ENCODE measurements around the gene WDR70. TPM values are rescaled to one million over a fixed set of nuclear protein-coding genes. Genes with fewer than 3 reads are reported as not detected.
"Not testable (repeated sequence)": the region's sequence is repeated elsewhere in the genome, so short reads cannot be mapped to it uniquely, and the experiment has no call there.

Gene WDR70
- total RNA-seq, 4 donors from 2014 or later: 20.0 to 60.0 (median 23.0) TPM

DNA sequence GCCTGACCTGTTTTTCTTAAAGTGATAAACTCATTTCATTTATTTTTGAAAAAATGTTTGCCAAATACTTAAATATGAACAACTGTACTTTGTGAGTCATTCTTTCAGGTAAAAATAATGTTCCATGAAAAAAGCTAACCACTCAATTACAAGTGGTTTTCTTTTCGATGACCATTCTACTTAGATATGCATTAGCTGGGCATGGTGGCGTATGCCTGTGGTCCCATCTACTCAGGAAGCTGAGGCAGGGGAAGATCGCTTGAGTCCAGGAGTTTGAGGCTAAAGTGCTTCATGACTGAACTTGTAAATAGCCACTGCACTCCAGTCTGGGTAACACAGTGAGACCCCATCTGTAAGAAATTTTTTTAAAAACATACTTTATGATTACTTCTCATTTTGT lies 4.0 kb upstream of the WDR70 start:
- TF ChIP-seq POLR2AphosphoS5 (IDR thresholded peaks at IDR 0.05): no peak
- TF ChIP-seq POLR2A (IDR thresholded peaks at IDR 0.05): no peak
- TF ChIP-seq EP300 (IDR thresholded peaks at IDR 0.05): no peak
- no peak for TF ChIP-seq CTCF (IDR thresholded peaks at IDR 0.05)
- no peak for DNase-seq (ENCODE audit: low spot score in 2 of 2)
- Histone ChIP-seq H3K27me3 (no peaks in the 10 kb centered on the region), H3K9me3 (no peaks in the 10 kb centered on the region), H3K4me3 (no peak overlapping the region), H3K27ac (no peak overlapping the region), H3K36me3 (no peaks in the 10 kb centered on the region), H3K4me1 (peaks cover 10% of the 10 kb centered on the region)
- 92% methylated on average over 3 of the region's 3 CpGs for WGBS

GRCh38 chr5:37378066-37378465 lies 1.1 kb upstream of the WDR70 start:
- not testable (repeated sequence) for DNase-seq (ENCODE audit: low spot score in 2 of 2); H3K4me3 ChIP-seq; H3K9me3 ChIP-seq; H3K4me1 ChIP-seq; H3K27ac ChIP-seq; H3K27me3 ChIP-seq
- WGBS: 91% methylated on average over 12 of the region's 12 CpGs
- H3K36me3 ChIP-seq: peaks cover 14% of the 10 kb centered on the region

DNA sequence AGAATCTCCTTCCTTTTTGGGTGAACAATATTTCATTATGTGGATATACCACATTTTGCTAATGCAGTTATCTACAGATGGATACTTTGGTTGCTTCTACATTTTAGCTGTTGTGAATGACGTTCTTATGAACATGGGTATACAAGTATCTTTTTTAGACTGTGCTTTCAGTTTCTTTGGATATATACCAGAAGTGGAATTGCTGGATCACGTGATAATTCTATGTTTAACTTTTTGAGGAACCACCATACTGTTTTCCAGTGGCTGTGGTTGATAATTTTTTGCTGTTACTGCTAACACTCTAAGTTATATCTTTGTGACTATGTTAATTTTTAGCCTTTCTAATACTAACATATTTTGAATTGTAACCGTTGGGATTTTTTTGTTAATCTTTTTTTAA lies 12.5 kb downstream of the WDR70 start:
- 84% methylated on average over 3 of the region's 3 CpGs for WGBS
- no peaks in the 10 kb centered on the region for H3K27me3 ChIP-seq
- H3K9me3 ChIP-seq: no peaks in the 10 kb centered on the region
- H3K4me3 ChIP-seq: no peak overlapping the region
- no peak overlapping the region for H3K27ac ChIP-seq
- TF ChIP-seq CTCF (IDR thresholded peaks at IDR 0.05) (no peak), EP300 (IDR thresholded peaks at IDR 0.05) (no peak), POLR2AphosphoS5 (IDR thresholded peaks at IDR 0.05) (no peak), POLR2A (IDR thresholded peaks at IDR 0.05) (no peak)
- no peak for DNase-seq (ENCODE audit: low spot score in 2 of 2)
- no peaks in the 10 kb centered on the region for H3K4me1 ChIP-seq
- peaks cover 58% of the 10 kb centered on the region for H3K36me3 ChIP-seq

GRCh38 chr5:37396352-37396751 lies 17.2 kb downstream of the WDR70 start:
- 86% methylated on average over 5 of the region's 5 CpGs for WGBS
- Histone ChIP-seq H3K27me3 (no peaks in the 10 kb centered on the region), H3K9me3 (no peaks in the 10 kb centered on the region), H3K4me3 (no peak overlapping the region), H3K36me3 (peaks cover 76% of the 10 kb centered on the region), H3K27ac (no peak overlapping the region), H3K4me1 (no peaks in the 10 kb centered on the region)
- no peak for DNase-seq (ENCODE audit: low spot score in 2 of 2)
- TF ChIP-seq POLR2A (IDR thresholded peaks at IDR 0.05) (no peak), CTCF (IDR thresholded peaks at IDR 0.05) (no peak), POLR2AphosphoS5 (IDR thresholded peaks at IDR 0.05) (no peak), EP300 (IDR thresholded peaks at IDR 0.05) (no peak)

GRCh38 chr5:37400501-37400900 lies 21.4 kb downstream of the WDR70 start:
- Histone ChIP-seq H3K27ac (no peak overlapping the region), H3K4me3 (no peak overlapping the region), H3K4me1 (no peaks in the 10 kb centered on the region), H3K27me3 (no peaks in the 10 kb centered on the region), H3K9me3 (no peaks in the 10 kb centered on the region), H3K36me3 (peaks cover 52% of the 10 kb centered on the region)
- 82% methylated on average over 4 of the region's 4 CpGs for WGBS
- no peak for TF ChIP-seq POLR2AphosphoS5 (IDR thresholded peaks at IDR 0.05)
- no peak for TF ChIP-seq POLR2A (IDR thresholded peaks at IDR 0.05)
- TF ChIP-seq EP300 (IDR thresholded peaks at IDR 0.05): no peak
- no peak for TF ChIP-seq CTCF (IDR thresholded peaks at IDR 0.05)
- DNase-seq (ENCODE audit: low spot score in 2 of 2): no peak

DNA sequence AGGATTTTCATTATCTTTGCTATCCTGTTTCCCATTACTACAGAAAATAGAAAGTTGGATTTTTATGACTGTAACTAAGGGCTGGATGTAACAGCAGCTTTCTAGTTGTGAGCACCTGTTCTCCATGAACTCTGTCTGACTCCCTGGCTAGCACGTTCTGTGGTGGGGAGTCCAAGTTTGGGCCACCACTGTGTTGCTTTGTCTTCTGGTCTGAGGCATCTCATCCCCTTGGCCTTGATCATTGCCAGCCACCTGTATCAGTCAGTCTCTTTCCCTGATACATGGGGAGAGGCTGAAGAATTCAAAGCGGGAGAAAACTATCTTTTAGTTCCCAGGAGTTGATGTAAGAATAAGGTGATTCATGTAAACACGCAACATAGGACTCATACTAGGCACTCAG lies 33.4 kb downstream of the WDR70 start:
- WGBS: 91% methylated on average over 3 of the region's 3 CpGs
- Histone ChIP-seq H3K4me3 (no peak overlapping the region), H3K36me3 (peaks cover 35% of the 10 kb centered on the region), H3K27me3 (no peaks in the 10 kb centered on the region), H3K9me3 (no peaks in the 10 kb centered on the region), H3K27ac (no peak overlapping the region), H3K4me1 (no peaks in the 10 kb centered on the region)
- no peak for DNase-seq (ENCODE audit: low spot score in 2 of 2)
- TF ChIP-seq POLR2A (IDR thresholded peaks at IDR 0.05) (no peak), EP300 (IDR thresholded peaks at IDR 0.05) (no peak), POLR2AphosphoS5 (IDR thresholded peaks at IDR 0.05) (no peak), CTCF (IDR thresholded peaks at IDR 0.05) (no peak)

GRCh38 chr5:37415456-37415855 lies 36.3 kb downstream of the WDR70 start:
- no CpG with 5 or more reads among the region's 33 CpGs for WGBS
- not testable (repeated sequence) for H3K27me3 ChIP-seq; H3K4me3 ChIP-seq; H3K27ac ChIP-seq; H3K9me3 ChIP-seq; DNase-seq (ENCODE audit: low spot score in 2 of 2); H3K4me1 ChIP-seq
- H3K36me3 ChIP-seq: peaks cover 20% of the 10 kb centered on the region

All from suprapubic skin (tissue), 4 donors.